ENCODE results near the gene EIF5A. TPM values are rescaled to one million over a fixed set of nuclear protein-coding genes. Genes with fewer than 3 reads are reported as not detected.

Gene EIF5A
- total and polyA plus RNA-seq, 9 of the 15 experiments (the other 6 are each of a cell fraction or from before 2014, with no cell fraction given) = 22.9 to 1,163 (median 772) TPM

- TF ChIP-seq ZBTB11 (CRISPR knock-in tag; IDR thresholded peaks at IDR 0.05) = no peak; a peak in 1 of 6 replicates
- peak; percentile 71; the same call in 1 of the 2 replicates for TF ChIP-seq GABPB1 (CRISPR knock-in tag; IDR thresholded peaks at IDR 0.05)
- TF ChIP-seq MCM5 (IDR thresholded peaks at IDR 0.05; ENCODE audit: low read depth) = no peak
- no peak; the same call in none of the 2 replicates for TF ChIP-seq MEF2A (IDR thresholded peaks at IDR 0.05; ENCODE audit: control insufficient read depth, low read depth, low read length)
- TF ChIP-seq MBD1 (CRISPR knock-in tag; IDR thresholded peaks at IDR 0.05) = no peak
- no peak for TF ChIP-seq ETV1 (tag; conservative IDR thresholded peaks at IDR 0.05; ENCODE audit: low read depth)
- no peak for TF ChIP-seq E2F4 (CRISPR knock-in tag; IDR thresholded peaks at IDR 0.05; ENCODE audit: low read depth)
- no peak for TF ChIP-seq ZFP30 (CRISPR knock-in tag; IDR thresholded peaks at IDR 0.05; ENCODE audit: borderline replicate concordance)
- TF ChIP-seq KLF6 (CRISPR knock-in tag; IDR thresholded peaks at IDR 0.05; ENCODE audit: borderline replicate concordance) = no peak
- no peak for TF ChIP-seq GTF2E2 (tag; IDR thresholded peaks at IDR 0.05)
- no peak for TF ChIP-seq ZFP36 (IDR thresholded peaks at IDR 0.05; ENCODE audit: low read depth, low read length, partially characterized antibody)
- TF ChIP-seq EGR1 (conservative IDR thresholded peaks at IDR 0.05) = no peak
- no peak for TF ChIP-seq ZC3H8 (IDR thresholded peaks at IDR 0.05)
- no peak for TF ChIP-seq GATA2 (CRISPR knock-in tag; IDR thresholded peaks at IDR 0.05)
- TF ChIP-seq ZNF507 (tag; conservative IDR thresholded peaks at IDR 0.05) = no peak
- TF ChIP-seq U2AF1 (optimal IDR thresholded peaks at IDR 0.05; ENCODE audit: low read depth, low read length) = no peak
- TF ChIP-seq ATF2 (CRISPR knock-in tag; IDR thresholded peaks at IDR 0.05) = no peak
- TF ChIP-seq CBX1 (IDR thresholded peaks at IDR 0.05; ENCODE audit: low read depth) = no peak
- no peak for TF ChIP-seq CBX8 (IDR thresholded peaks at IDR 0.05; ENCODE audit: borderline replicate concordance, extremely low read depth, low read depth, low read length, poor library complexity, severe bottlenecking)
Measured at GRCh38 chr17:7280519-7281073, 26.8 kb upstream of the EIF5A start (continued).
